Caco-2 (cell line): ENCODE data around the gene PTCH1. TPM values are rescaled to one million over a fixed set of nuclear protein-coding genes. Genes with fewer than 3 reads are reported as not detected.

ENCODE experiments used
- BruUV-seq: library from RNA; stranded (reverse); fragments of 400-500 nt; replicated peaks from 2 replicates; lab custom pipeline; 2021; lab: Mats Ljungman, UMichigan
- CTCF ChIA-PET: fragments of 300-600 bp; sonication (Branson Sonifier 250); formaldehyde crosslinking; loops from one replicate; lab custom pipeline; 2022; ENCODE audit warnings: antibody characterized with exemption; lab: Charles Lee
- POLR2A ChIA-PET: fragments of 300-600 bp; sonication (Branson Sonifier 250); formaldehyde crosslinking; loops from one replicate; lab custom pipeline; 2022; ENCODE audit warnings: antibody characterized with exemption; lab: Charles Lee
- DNase-seq, 2 experiments: peaks; one replicate each; pipeline versions ENCODE4 v3.0.0 to v3.0.0-alpha.2; 2020 to 2022
- H3K27me3 ChIP-seq: replicated peaks from 2 replicates; pipeline ENCODE4 v1.6.0; 2011; ENCODE audit warnings: low read length; ENCODE audit not compliant: control insufficient read depth, insufficient read depth
- H3K36me3 ChIP-seq: 2 replicates; pipeline ENCODE4 v1.5.1; 2011; ENCODE audit warnings: low read length; ENCODE audit not compliant: control insufficient read depth, insufficient read depth
- H3K4me1 ChIP-seq: fragments of 250-450 bp; sonication (Bioruptor Pico); 2 replicates; pipeline ENCODE4 v1.5.1; 2020; ENCODE audit warnings: mild to moderate bottlenecking
- H3K4me3 ChIP-seq: 2 replicates; pipeline ENCODE4 v1.5.1; 2011; ENCODE audit warnings: low read depth, mild to moderate bottlenecking, control low read depth, low read length
- H3K9me3 ChIP-seq: fragments of 250-450 bp; sonication (Bioruptor Pico); 2 replicates; pipeline ENCODE4 v1.5.1; 2020; ENCODE audit warnings: mild to moderate bottlenecking, moderate library complexity
- H3K27ac Mint-ChIP-seq: one replicate; pipeline ENCODE4 v1.8.0; 2022; ENCODE audit warnings: mixed read lengths; ENCODE audit not compliant: unreplicated experiment
- H3K27me3 Mint-ChIP-seq: one replicate; pipeline ENCODE4 v1.8.0; 2022; ENCODE audit warnings: mixed read lengths; ENCODE audit not compliant: insufficient read depth, unreplicated experiment
- H3K36me3 Mint-ChIP-seq: one replicate; pipeline ENCODE4 v1.8.0; 2022; ENCODE audit warnings: mild to moderate bottlenecking, mixed read lengths; ENCODE audit not compliant: insufficient read depth, unreplicated experiment
- H3K4me1 Mint-ChIP-seq: one replicate; pipeline ENCODE4 v1.8.0; 2022; ENCODE audit warnings: low read depth, mixed read lengths; ENCODE audit not compliant: unreplicated experiment
- H3K4me3 Mint-ChIP-seq: one replicate; pipeline ENCODE4 v1.8.0; 2022; ENCODE audit warnings: mild to moderate bottlenecking, moderate library complexity, mixed read lengths; ENCODE audit not compliant: unreplicated experiment
- H3K9me3 Mint-ChIP-seq: one replicate; pipeline ENCODE4 v1.8.0; 2022; ENCODE audit warnings: mixed read lengths; ENCODE audit not compliant: unreplicated experiment
- CTCF ChIP-seq, 2 experiments: fragments of 200-600 bp in 1 of 2; IDR thresholded peaks; 1 replicate in 1 of 2; 2 replicates in 1 of 2; pipeline versions ENCODE4 v1.5.1 to v1.8.0; 2011 to 2022; ENCODE audit warnings: antibody characterized with exemption in 1 of 2, control low read depth in 1 of 2, inconsistent platforms in 1 of 2, low read depth in 1 of 2, low read length in 1 of 2, mild to moderate bottlenecking in 1 of 2, moderate library complexity in 1 of 2; ENCODE audit not compliant: insufficient read depth in 1 of 2, severe bottlenecking in 1 of 2, unreplicated experiment in 1 of 2
- intact Hi-C: fragments of 100-400 bp; cut with micrococcal nuclease; formaldehyde crosslinking; loops from one replicate; pipeline ENCODE4 v1.10.0; 2022; ENCODE audit not compliant: unreplicated experiment
- total RNA-seq: library from RNA; stranded (reverse); gene quantifications from 2 replicates; pipeline ENCODE4 v1.2.3, GENCODE V29; 2022

The PTCH1 gene
- total RNA-seq, 1 experiment from 2014 or later, result 25.9 TPM

- ChIA-PET POLR2A (interaction anchor here (0.5 kb wide), 1 partner anchor 12 kb away, joined by 3 read pairs; no protein-coding TSS in a partner anchor), CTCF (no interaction called here)
- no peaks in the 10 kb centered on the region for H3K4me1 ChIP-seq
- Mint-ChIP-seq H3K4me1 (no peaks in the 10 kb centered on the region), H3K27me3 (no peaks in the 10 kb centered on the region), H3K36me3 (peaks cover 6% of the 10 kb centered on the region), H3K4me3 (no peak overlapping the region), H3K27ac (no peak overlapping the region), H3K9me3 (peaks cover 14% of the 10 kb centered on the region)
- H3K9me3 ChIP-seq, result no peaks in the 10 kb centered on the region
- no TSS peak for BruUV-seq
- intact Hi-C loops, result no loop called here
- no peak for DNase-seq
- TF ChIP-seq CTCF (IDR thresholded peaks at IDR 0.05; ENCODE audit: insufficient read depth in 1 of 2, low read depth in 1 of 2, low read length in 1 of 2, severe bottlenecking in 1 of 2, unreplicated experiment in 1 of 2), result no peak
- no peak overlapping the region for H3K4me3 ChIP-seq
- H3K36me3 ChIP-seq, result no peaks in the 10 kb centered on the region
- no peaks in the 10 kb centered on the region for H3K27me3 ChIP-seq
Measured at GRCh38 chr9:95433096-95433819, 83.5 kb downstream of the PTCH1 start.

GRCh38 chr9:95431286-95431685 lies 85.5 kb downstream of the PTCH1 start:
- Mint-ChIP-seq H3K4me3 (no peak overlapping the region), H3K9me3 (peaks cover 14% of the 10 kb centered on the region), H3K27me3 (no peaks in the 10 kb centered on the region), H3K36me3 (peaks cover 8% of the 10 kb centered on the region), H3K27ac (no peak overlapping the region), H3K4me1 (no peaks in the 10 kb centered on the region)
- ChIA-PET CTCF (no interaction called here), POLR2A (no interaction called here)
- Histone ChIP-seq H3K4me3 (no peak overlapping the region), H3K4me1 (no peaks in the 10 kb centered on the region), H3K36me3 (no peaks in the 10 kb centered on the region), H3K27me3 (no peaks in the 10 kb centered on the region), H3K9me3 (no peaks in the 10 kb centered on the region)
- no TSS peak for BruUV-seq
- no peak for TF ChIP-seq CTCF (IDR thresholded peaks at IDR 0.05; ENCODE audit: insufficient read depth in 1 of 2, low read depth in 1 of 2, low read length in 1 of 2, severe bottlenecking in 1 of 2, unreplicated experiment in 1 of 2)
- DNase-seq, result no peak
- intact Hi-C loops, result no loop called here

- H3K4me1 ChIP-seq, result no peaks in the 10 kb centered on the region
- H3K4me3 ChIP-seq, result no peak overlapping the region
- H3K9me3 ChIP-seq, result no peaks in the 10 kb centered on the region
- Mint-ChIP-seq H3K9me3 (peaks cover 14% of the 10 kb centered on the region), H3K4me3 (no peak overlapping the region), H3K27me3 (no peaks in the 10 kb centered on the region), H3K27ac (no peak overlapping the region), H3K4me1 (peaks cover 7% of the 10 kb centered on the region), H3K36me3 (peaks cover 8% of the 10 kb centered on the region)
- TF ChIP-seq CTCF (IDR thresholded peaks at IDR 0.05; ENCODE audit: insufficient read depth in 1 of 2, low read depth in 1 of 2, low read length in 1 of 2, severe bottlenecking in 1 of 2, unreplicated experiment in 1 of 2), result no peak
- POLR2A ChIA-PET, result no interaction called here
- H3K36me3 ChIP-seq, result no peaks in the 10 kb centered on the region
- intact Hi-C loops, result loop anchor here (5.0 kb wide), 2 partner anchors 62 to 163 kb away; no protein-coding TSS in a partner anchor
- CTCF ChIA-PET, result no interaction called here
- no peak for DNase-seq
- H3K27me3 ChIP-seq, result no peaks in the 10 kb centered on the region
- BruUV-seq, result no TSS peak
Measured at GRCh38 chr9:95429948-95430620, 86.7 kb downstream of the PTCH1 start.
